IPS-20b (cell line): ENCODE results near the gene PLB1.

ENCODE experiments used
- H3K27ac ChIP-seq: one replicate; pipeline ENCODE4 v1.5.1; 2013; ENCODE audit warnings: low read length
- H3K27me3 ChIP-seq: 2 replicates; pipeline ENCODE4 v1.6.1; 2013; ENCODE audit warnings: mild to moderate bottlenecking, low read length, inconsistent platforms; ENCODE audit not compliant: insufficient read depth
- H3K36me3 ChIP-seq: 2 replicates; pipeline ENCODE4 v1.6.1; 2013; ENCODE audit warnings: low read depth, mild to moderate bottlenecking, inconsistent platforms, low read length, moderate library complexity; ENCODE audit not compliant: insufficient read depth
- H3K4me1 ChIP-seq: 2 replicates; pipeline ENCODE4 v1.6.1; 2013; ENCODE audit warnings: mild to moderate bottlenecking, control low read depth, inconsistent platforms, low read length, moderate library complexity; ENCODE audit not compliant: insufficient read depth
- H3K4me3 ChIP-seq: 2 replicates; pipeline ENCODE4 v1.5.1; 2013; ENCODE audit warnings: mild to moderate bottlenecking, low read length, inconsistent platforms
- H3K9ac ChIP-seq: 2 replicates; pipeline ENCODE4 v1.6.1; 2013; ENCODE audit warnings: low read depth, mild to moderate bottlenecking, inconsistent platforms, low read length, moderate library complexity
- H3K9me3 ChIP-seq: 2 replicates; pipeline ENCODE4 v1.6.1; 2013; ENCODE audit warnings: mild to moderate bottlenecking, low read depth, low read length, inconsistent platforms; ENCODE audit not compliant: insufficient read depth

PLB1 gene

GRCh38 chr2:28678944-28679343 is 183.1 kb downstream of the PLB1 start:
- Histone ChIP-seq H3K36me3 (no peaks in the 10 kb centered on the region), H3K4me1 (peaks cover 20% of the 10 kb centered on the region), H3K27me3 (no peaks in the 10 kb centered on the region), H3K4me3 (no peak overlapping the region), H3K9me3 (no peaks in the 10 kb centered on the region), H3K9ac (no peak overlapping the region), H3K27ac (no peak overlapping the region)

GRCh38 chr2:28680657-28681056 is 184.8 kb downstream of the PLB1 start:
- Histone ChIP-seq H3K27me3 (no peaks in the 10 kb centered on the region), H3K4me1 (peaks cover 20% of the 10 kb centered on the region), H3K27ac (peak overlapping the region; percentile 39), H3K9me3 (no peaks in the 10 kb centered on the region), H3K4me3 (no peak overlapping the region), H3K36me3 (no peaks in the 10 kb centered on the region), H3K9ac (peak overlapping the region; percentile 4; the same call in 1 of the 2 replicates)

DNA sequence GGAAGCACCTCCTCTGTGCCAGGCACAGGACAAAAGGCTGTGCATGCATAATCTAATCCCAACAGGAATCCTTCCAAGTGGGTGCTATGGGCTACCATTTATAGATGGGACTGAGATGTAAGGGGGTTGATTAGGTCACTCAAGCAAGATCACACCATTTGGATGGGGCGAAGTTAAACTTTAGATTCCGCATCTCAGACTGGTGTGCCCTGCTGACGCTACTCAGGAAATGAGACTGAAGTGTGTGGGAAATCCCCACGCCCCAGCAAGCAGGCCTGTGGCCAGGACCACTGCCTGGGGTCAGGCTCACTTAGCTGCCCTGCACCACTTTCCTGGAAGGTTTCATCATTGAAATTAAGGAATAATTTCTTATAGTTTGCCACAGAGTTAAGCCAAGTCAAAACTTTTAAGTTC is 185.3 kb downstream of the PLB1 start:
- peak overlapping the region; percentile 39 for H3K27ac ChIP-seq
- peak overlapping the region; percentile 20; the same call in 1 of the 2 replicates for H3K9ac ChIP-seq
- H3K4me3 ChIP-seq: no peak overlapping the region
- no peaks in the 10 kb centered on the region for H3K27me3 ChIP-seq
- no peaks in the 10 kb centered on the region for H3K36me3 ChIP-seq
- H3K9me3 ChIP-seq: no peaks in the 10 kb centered on the region
- H3K4me1 ChIP-seq: peaks cover 20% of the 10 kb centered on the region

DNA sequence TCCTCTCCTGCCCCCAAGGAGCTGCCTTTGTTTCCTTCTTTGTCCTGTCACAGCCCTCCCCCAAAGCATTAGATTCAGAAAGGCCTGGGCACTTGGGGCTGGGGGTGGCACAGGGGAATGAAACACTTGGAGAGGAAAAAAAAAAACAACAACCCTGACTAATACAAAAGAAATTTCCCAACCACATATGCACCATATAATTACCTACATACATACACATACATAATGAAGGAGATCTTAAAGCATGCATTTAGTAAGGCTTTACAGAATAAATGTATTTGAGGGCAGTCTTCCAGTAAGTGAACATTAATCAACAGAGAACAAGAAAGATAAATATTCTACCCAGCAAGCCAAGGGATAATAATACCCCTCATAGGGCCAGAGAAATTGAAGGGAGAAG is 185.7 kb downstream of the PLB1 start:
- H3K9ac ChIP-seq: peak overlapping the region; percentile 20; the same call in 1 of the 2 replicates
- no peaks in the 10 kb centered on the region for H3K27me3 ChIP-seq
- peaks cover 20% of the 10 kb centered on the region for H3K4me1 ChIP-seq
- H3K4me3 ChIP-seq: no peak overlapping the region
- no peaks in the 10 kb centered on the region for H3K9me3 ChIP-seq
- no peak overlapping the region for H3K27ac ChIP-seq
- H3K36me3 ChIP-seq: no peaks in the 10 kb centered on the region

- Histone ChIP-seq H3K4me3 (no peak overlapping the region), H3K9me3 (no peaks in the 10 kb centered on the region), H3K9ac (peak overlapping the region; percentile 56; the same call in 1 of the 2 replicates), H3K27ac (peak overlapping the region; percentile 43), H3K4me1 (peaks cover 20% of the 10 kb centered on the region), H3K27me3 (no peaks in the 10 kb centered on the region), H3K36me3 (no peaks in the 10 kb centered on the region)
Measured at GRCh38 chr2:28683100-28683706, 187.3 kb downstream of the PLB1 start.

GRCh38 chr2:28684142-28684858 is 188.4 kb downstream of the PLB1 start:
- peak overlapping the region; percentile 43 for H3K27ac ChIP-seq
- H3K4me3 ChIP-seq: no peak overlapping the region
- H3K9ac ChIP-seq: peak overlapping the region; percentile 56; the same call in 1 of the 2 replicates
- no peaks in the 10 kb centered on the region for H3K36me3 ChIP-seq
- peaks cover 20% of the 10 kb centered on the region for H3K4me1 ChIP-seq
- no peaks in the 10 kb centered on the region for H3K9me3 ChIP-seq
- no peaks in the 10 kb centered on the region for H3K27me3 ChIP-seq

- Histone ChIP-seq H3K27me3 (no peaks in the 10 kb centered on the region), H3K4me1 (peaks cover 6% of the 10 kb centered on the region; the same call in 1 of the 2 replicates)
Measured at GRCh38 chr2:28687171-28687570, 191.3 kb downstream of the PLB1 start.

GRCh38 chr2:28687640-28688385 is 192.0 kb downstream of the PLB1 start:
- H3K9me3 ChIP-seq: no peaks in the 10 kb centered on the region
- no peak overlapping the region for H3K9ac ChIP-seq
- H3K27me3 ChIP-seq: no peaks in the 10 kb centered on the region
- no peak overlapping the region for H3K27ac ChIP-seq
- no peak overlapping the region for H3K4me3 ChIP-seq
- no peaks in the 10 kb centered on the region for H3K36me3 ChIP-seq
- H3K4me1 ChIP-seq: peaks cover 6% of the 10 kb centered on the region; the same call in 1 of the 2 replicates

More at GRCh38 chr2:28687171-28687570, 191.3 kb downstream of the PLB1 start:
- Histone ChIP-seq H3K9me3 (no peaks in the 10 kb centered on the region), H3K4me3 (no peak overlapping the region), H3K9ac (no peak overlapping the region), H3K27ac (no peak overlapping the region), H3K36me3 (no peaks in the 10 kb centered on the region)

DNA sequence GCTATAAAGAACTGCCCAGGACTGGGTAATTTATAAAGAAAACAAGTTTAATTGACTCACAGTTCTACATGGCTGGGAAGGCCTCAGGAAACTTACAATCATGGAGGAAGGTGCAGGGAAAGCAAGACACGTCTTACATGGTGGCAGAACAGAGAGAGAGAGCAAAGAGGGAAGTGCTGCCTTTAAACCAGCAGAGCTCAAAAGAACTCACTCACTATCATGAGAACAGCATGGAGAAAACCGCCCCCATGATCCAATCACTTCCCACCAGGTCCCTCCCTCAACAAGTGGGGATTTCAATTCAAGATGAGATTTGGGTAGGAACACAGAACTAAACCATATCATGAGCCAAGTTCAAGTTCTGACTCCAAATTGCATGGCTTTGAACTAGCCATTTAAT is 193.0 kb downstream of the PLB1 start:
- H3K27me3 ChIP-seq: no peaks in the 10 kb centered on the region
- H3K4me1 ChIP-seq: peaks cover 2% of the 10 kb centered on the region; the same call in 1 of the 2 replicates
- H3K4me3 ChIP-seq: no peak overlapping the region
- H3K9ac ChIP-seq: no peak overlapping the region
- no peaks in the 10 kb centered on the region for H3K9me3 ChIP-seq
- no peaks in the 10 kb centered on the region for H3K36me3 ChIP-seq
- no peak overlapping the region for H3K27ac ChIP-seq

DNA sequence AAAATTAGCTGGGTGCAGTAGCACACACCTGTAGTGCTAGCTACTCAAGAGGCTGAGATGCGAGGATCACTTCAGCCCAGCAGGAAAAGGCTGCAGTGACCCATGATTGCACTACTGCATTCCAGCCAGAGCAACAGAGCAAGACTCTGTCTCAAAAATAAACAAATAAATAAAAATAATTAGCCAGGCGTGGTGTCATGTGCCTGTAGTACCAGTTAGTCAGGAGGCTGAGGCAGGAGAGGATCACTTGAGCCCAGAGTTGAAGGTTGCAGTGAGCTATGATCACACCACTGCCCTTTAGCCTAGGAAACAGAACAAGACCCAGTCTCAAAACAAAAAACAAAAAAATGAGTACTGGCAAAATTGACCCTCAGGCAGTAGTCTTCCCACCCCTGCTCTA is 193.9 kb downstream of the PLB1 start:
- no peak overlapping the region for H3K27ac ChIP-seq
- no peaks in the 10 kb centered on the region for H3K9me3 ChIP-seq
- H3K9ac ChIP-seq: no peak overlapping the region
- H3K36me3 ChIP-seq: no peaks in the 10 kb centered on the region
- H3K4me1 ChIP-seq: no peaks in the 10 kb centered on the region
- H3K27me3 ChIP-seq: no peaks in the 10 kb centered on the region
- no peak overlapping the region for H3K4me3 ChIP-seq

DNA sequence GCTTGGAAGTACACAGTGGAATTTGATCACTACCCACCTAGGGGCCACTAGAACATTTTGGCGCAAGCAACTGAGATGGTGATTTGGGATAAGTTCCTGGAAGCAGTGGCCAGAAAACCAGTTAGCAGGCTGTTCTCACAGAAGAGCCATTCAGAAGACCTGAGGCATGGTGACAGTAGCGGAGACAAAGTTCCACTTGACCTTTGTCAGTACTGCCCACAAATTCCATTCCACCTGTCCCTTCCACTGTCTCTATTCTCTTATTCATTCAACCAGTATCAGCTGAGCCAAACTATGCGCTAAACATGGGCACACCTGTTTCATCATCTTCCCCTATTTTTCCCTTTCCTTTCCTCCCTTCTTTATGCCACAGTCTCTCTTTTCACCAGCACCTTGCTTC is 196.6 kb downstream of the PLB1 start:
- Histone ChIP-seq H3K4me3 (no peak overlapping the region), H3K9me3 (no peaks in the 10 kb centered on the region), H3K27me3 (no peaks in the 10 kb centered on the region), H3K9ac (no peak overlapping the region), H3K36me3 (no peaks in the 10 kb centered on the region), H3K27ac (no peak overlapping the region), H3K4me1 (no peaks in the 10 kb centered on the region)
